Kidney capillary endothelial cell (primary cell): ENCODE data around the gene TIMM44.
A peak's percentile ranks its signal among the peaks of the same experiment; 100 is the strongest.
"Not testable (repeated sequence)": the region's sequence is repeated elsewhere in the genome, so short reads cannot be mapped to it uniquely, and the experiment has no call there.

Source experiments
- DNase-seq: peaks from one replicate; pipeline ENCODE4 v3.0.0-alpha.2; 2018; ENCODE audit warnings: low spot score

The TIMM44 gene

GRCh38 chr19:7925171-7925851 is 18.2 kb downstream of the TIMM44 start:
- peak; percentile 80 for DNase-seq

- no peak for DNase-seq
Observed at GRCh38 chr19:7924651-7925170, 18.8 kb downstream of the TIMM44 start.

GRCh38 chr19:7924241-7924640 is 19.2 kb downstream of the TIMM44 start:
- no peak for DNase-seq

- no peak for DNase-seq
Observed at GRCh38 chr19:7923295-7924191, 19.9 kb downstream of the TIMM44 start.

- no peak for DNase-seq
Observed at GRCh38 chr19:7922836-7923195, 20.6 kb downstream of the TIMM44 start.

GRCh38 chr19:7921967-7922835 is 21.3 kb downstream of the TIMM44 start:
- DNase-seq = no peak

GRCh38 chr19:7921302-7921966 is 22.0 kb downstream of the TIMM44 start:
- no peak for DNase-seq

- DNase-seq = peak; percentile 96
Observed at GRCh38 chr19:7920519-7921301, 22.8 kb downstream of the TIMM44 start.

- DNase-seq = peak; percentile 94
Observed at GRCh38 chr19:7919610-7920518, 23.6 kb downstream of the TIMM44 start, which contains the start of gene SNAPC2. SNAPC2 (plus strand) TSS chr19:7920338; CDS start chr19:7920367, 29 bp downstream.

GRCh38 chr19:7918615-7919421 is 24.6 kb downstream of the TIMM44 start:
- no peak for DNase-seq

- DNase-seq = not testable (repeated sequence)
Observed at GRCh38 chr19:7918062-7918614, 25.3 kb downstream of the TIMM44 start.

GRCh38 chr19:7917267-7918061 is 26.0 kb downstream of the TIMM44 start:
- DNase-seq = peak; percentile 44

GRCh38 chr19:7916955-7917266 is 26.6 kb downstream of the TIMM44 start:
- no peak for DNase-seq

- no peak for DNase-seq
Observed at GRCh38 chr19:7916103-7916954, 27.1 kb downstream of the TIMM44 start.

GRCh38 chr19:7915250-7916102 is 28.0 kb downstream of the TIMM44 start:
- no peak for DNase-seq

- DNase-seq = no peak
Observed at GRCh38 chr19:7914598-7915045, 28.8 kb downstream of the TIMM44 start, which contains the start of gene TGFBR3L. TGFBR3L (plus strand) TSS chr19:7914830.
